Kidney glomerular epithelial cell (primary cell): Measurements from ENCODE around the gene DENND6A.

Experiments
- DNase-seq: peaks from one replicate; lab custom pipeline; 2025; lab: John Stamatoyannopoulos, UW

DENND6A gene

DNA sequence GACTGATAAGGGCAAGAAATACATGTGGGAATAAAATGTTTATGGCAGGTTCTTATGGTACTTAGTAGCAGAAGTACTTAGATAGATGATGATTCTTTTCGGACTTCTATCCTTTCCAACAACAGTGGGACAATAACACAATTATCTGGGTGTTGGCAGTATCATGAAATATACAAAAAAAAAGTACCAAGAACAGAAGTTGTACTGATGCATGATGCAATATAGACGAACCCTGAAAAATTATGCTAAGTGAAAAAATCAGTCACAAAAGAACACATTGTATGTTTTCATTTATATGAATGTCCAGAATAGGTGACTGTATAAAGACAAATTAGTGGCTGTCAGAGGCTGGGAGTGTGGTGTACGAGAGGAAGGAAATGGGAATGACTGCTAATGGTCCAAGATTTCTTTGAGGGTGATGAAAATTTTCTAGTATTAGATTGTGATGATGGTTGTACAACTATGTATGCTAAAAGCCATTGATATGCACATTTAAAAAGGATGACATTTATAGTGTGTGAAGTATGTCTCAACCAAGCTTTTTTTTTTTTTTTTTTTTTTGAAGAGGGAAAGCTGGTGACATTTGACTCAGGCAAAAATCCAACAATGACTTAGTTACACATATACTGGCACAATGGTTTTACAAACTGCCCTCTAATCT lies 116.8 kb downstream of the DENND6A start:
- DNase-seq = no peak
